GM13977 (cell line): Measurements from ENCODE around the gene MMAA.
A peak's percentile ranks its signal among the peaks of the same experiment; 100 is the strongest.
"Not testable (repeated sequence)": the region's sequence is repeated elsewhere in the genome, so short reads cannot be mapped to it uniquely, and the experiment has no call there.

Source experiments
- DNase-seq: peaks from one replicate; pipeline ENCODE4 v3.0.0; 2012; ENCODE audit warnings: low spot score
- CTCF ChIP-seq: IDR thresholded peaks from 2 replicates; pipeline ENCODE4 v1.5.1; 2012; ENCODE audit warnings: mild to moderate bottlenecking, control low read depth; ENCODE audit not compliant: insufficient read depth; ENCODE audit errors: extremely low read depth, missing control alignments
- in situ Hi-C: fragments of 300-500 bp; cut with MboI; formaldehyde crosslinking; loops from one replicate; pipeline ENCODE4 v1.12.0; 2022; ENCODE audit warnings: low sequenced_read_pairs, low pct_unique_long_range_greater_than_20kb, mixed read lengths, inconsistent platforms; ENCODE audit not compliant: unreplicated experiment

Gene MMAA

GRCh38 chr4:145635630-145636029 lies 16.4 kb downstream of the MMAA start:
- DNase-seq, result no peak
- in situ Hi-C loops, result no loop called here
- no peak for TF ChIP-seq CTCF

- no peak for DNase-seq
- TF ChIP-seq CTCF, result no peak
- in situ Hi-C loops, result no loop called here
Measured at GRCh38 chr4:145639186-145639698, 20.1 kb downstream of the MMAA start.

- not testable (repeated sequence) for DNase-seq
Measured at GRCh38 chr4:145640236-145640635, 21.1 kb downstream of the MMAA start.

GRCh38 chr4:145643295-145643694 lies 24.1 kb downstream of the MMAA start:
- in situ Hi-C loops, result no loop called here
- no peak for TF ChIP-seq CTCF
- no peak for DNase-seq

More at GRCh38 chr4:145640236-145640635, 21.1 kb downstream of the MMAA start:
- in situ Hi-C loops, result not testable (repeated sequence)

- DNase-seq, result no peak
- in situ Hi-C loops, result no loop called here
- TF ChIP-seq CTCF, result peak; percentile 5
Measured at GRCh38 chr4:145644699-145645098, 25.5 kb downstream of the MMAA start.

- no peak for DNase-seq
- no peak for TF ChIP-seq CTCF
- in situ Hi-C loops, result no loop called here
Measured at GRCh38 chr4:145656156-145656555, 37.0 kb downstream of the MMAA start.

- no peak for TF ChIP-seq CTCF
- DNase-seq, result no peak
- in situ Hi-C loops, result no loop called here
Measured at GRCh38 chr4:145660064-145660463, 40.9 kb downstream of the MMAA start.
